Astrocyte of the spinal cord (primary cell): Measurements from ENCODE around the gene GPR152.

ENCODE experiments used
- DNase-seq: peaks from one replicate; pipeline ENCODE4 v3.0.0; 2011; ENCODE audit warnings: low read depth, low spot score
- H3K4me3 ChIP-seq: 2 replicates; pipeline ENCODE4 v1.5.1; 2011; ENCODE audit warnings: low read depth, mild to moderate bottlenecking, low read length, moderate library complexity
- CTCF ChIP-seq: IDR thresholded peaks from 2 replicates; pipeline ENCODE4 v1.5.1; 2012; ENCODE audit warnings: low read depth, mild to moderate bottlenecking, low read length, inconsistent platforms
- in situ Hi-C: cut with HindIII; loops from 2 replicates; pipeline ENCODE4 v1.10.0; 2017; ENCODE audit warnings: low sequenced_read_pairs

Gene GPR152

GRCh38 chr11:67410984-67411784 is 41.3 kb downstream of the GPR152 start:
- in situ Hi-C loops, result no loop called here
- TF ChIP-seq CTCF, result no peak
- H3K4me3 ChIP-seq, result no peak overlapping the region
- DNase-seq, result no peak

GRCh38 chr11:67410369-67410831 is 42.1 kb downstream of the GPR152 start:
- no peak for DNase-seq
- in situ Hi-C loops, result no loop called here
- no peak overlapping the region for H3K4me3 ChIP-seq
- TF ChIP-seq CTCF, result no peak

GRCh38 chr11:67409781-67410368 is 42.7 kb downstream of the GPR152 start:
- in situ Hi-C loops, result no loop called here
- TF ChIP-seq CTCF, result no peak
- no peak for DNase-seq
- no peak overlapping the region for H3K4me3 ChIP-seq

- in situ Hi-C loops, result no loop called here
- no peak for TF ChIP-seq CTCF
- no peak for DNase-seq
- no peak overlapping the region for H3K4me3 ChIP-seq
Measured at GRCh38 chr11:67409261-67409666, 43.3 kb downstream of the GPR152 start.

GRCh38 chr11:67408437-67409200 is 43.9 kb downstream of the GPR152 start:
- no peak overlapping the region for H3K4me3 ChIP-seq
- TF ChIP-seq CTCF, result no peak
- in situ Hi-C loops, result no loop called here
- no peak for DNase-seq

- no peak overlapping the region for H3K4me3 ChIP-seq
- in situ Hi-C loops, result no loop called here
- no peak for TF ChIP-seq CTCF
- DNase-seq, result no peak
Measured at GRCh38 chr11:67407688-67408163, 44.8 kb downstream of the GPR152 start.
